DOHH2 (cell line): Measurements from ENCODE around the gene PIP5K1C.

Source experiments
- H3F3A ChIP-seq: fragments of 200-600 bp; sonication (generic), shearing (Covaris generic); 2 replicates; pipeline ENCODE4 v1.6.0; 2016; ENCODE audit warnings: antibody characterized with exemption, mild to moderate bottlenecking; ENCODE audit not compliant: control insufficient read depth, insufficient read depth
- H3K27ac ChIP-seq: fragments of 200-600 bp; sonication (generic); 2 replicates; pipeline ENCODE4 v1.5.1; 2014; ENCODE audit warnings: low read depth, mild to moderate bottlenecking, low read length, moderate library complexity
- H3K27me3 ChIP-seq: fragments of 200-600 bp; sonication (generic); 2 replicates; pipeline ENCODE4 v1.6.1; 2014; ENCODE audit warnings: mild to moderate bottlenecking, low read length, mixed read lengths; ENCODE audit not compliant: control insufficient read depth
- H3K36me3 ChIP-seq: fragments of 200-600 bp; sonication (generic); 2 replicates; pipeline ENCODE4 v1.6.1; 2014; ENCODE audit warnings: mild to moderate bottlenecking, low read length, moderate library complexity, mixed read lengths; ENCODE audit not compliant: control insufficient read depth
- H3K4me1 ChIP-seq: fragments of 200-600 bp; sonication (generic); 2 replicates; pipeline ENCODE4 v1.6.1; 2014; ENCODE audit warnings: mild to moderate bottlenecking, low read length, mixed read lengths; ENCODE audit not compliant: control insufficient read depth
- H3K4me2 ChIP-seq: fragments of 200-600 bp; sonication (generic); 2 replicates; pipeline ENCODE4 v1.6.0; 2014; ENCODE audit warnings: mild to moderate bottlenecking, low read length, moderate library complexity
- H3K4me3 ChIP-seq: fragments of 200-600 bp; sonication (generic); 2 replicates; pipeline ENCODE4 v1.5.1; 2014; ENCODE audit warnings: mild to moderate bottlenecking, low read length, mixed read lengths
- H3K79me2 ChIP-seq: fragments of 200-600 bp; sonication (generic); 2 replicates; pipeline ENCODE4 v1.6.1; 2014; ENCODE audit warnings: mild to moderate bottlenecking, low read length, mixed read lengths; ENCODE audit not compliant: control insufficient read depth
- H3K9me2 ChIP-seq: fragments of 200-600 bp; sonication (generic); replicated peaks from 2 replicates; pipeline ENCODE4 v1.6.1; 2014; ENCODE audit warnings: mild to moderate bottlenecking, low read length, mixed read lengths; ENCODE audit not compliant: control insufficient read depth
- H3K9me3 ChIP-seq: fragments of 200-600 bp; sonication (generic); 2 replicates; pipeline ENCODE4 v1.6.1; 2014; ENCODE audit warnings: antibody characterized with exemption, low read length, mixed read lengths; ENCODE audit not compliant: control insufficient read depth, insufficient read depth
- H4K20me1 ChIP-seq: fragments of 200-600 bp; sonication (generic); 2 replicates; pipeline ENCODE4 v1.6.0; 2014; ENCODE audit warnings: low read depth, mild to moderate bottlenecking, antibody characterized with exemption, low read length, moderate library complexity; ENCODE audit not compliant: control insufficient read depth, insufficient read depth
- CTCF ChIP-seq: fragments of 200-600 bp; sonication (generic); IDR thresholded peaks from one replicate; pipeline ENCODE4 v1.5.1; 2014; ENCODE audit warnings: antibody characterized with exemption, mild to moderate bottlenecking, low read depth, low read length; ENCODE audit not compliant: poor library complexity, severe bottlenecking
- EZH2phosphoT487 ChIP-seq: fragments of 200-600 bp; sonication (generic); IDR thresholded peaks from 2 replicates; pipeline ENCODE4 v1.6.1; 2017; ENCODE audit warnings: borderline replicate concordance, mild to moderate bottlenecking, antibody characterized with exemption, low read length, moderate library complexity, mixed read lengths

Gene PIP5K1C

GRCh38 chr19:3645726-3646125, 54.5 kb downstream of the PIP5K1C start:
- no peak overlapping the region for H3K27ac ChIP-seq
- no peaks in the 10 kb centered on the region for H3F3A ChIP-seq
- H3K36me3 ChIP-seq, result no peaks in the 10 kb centered on the region
- no peaks in the 10 kb centered on the region for H3K27me3 ChIP-seq
- no peaks in the 10 kb centered on the region for H3K9me3 ChIP-seq
- no peaks in the 10 kb centered on the region for H4K20me1 ChIP-seq
- H3K9me2 ChIP-seq, result no peaks in the 10 kb centered on the region
- H3K4me3 ChIP-seq, result no peak overlapping the region
- no peaks in the 10 kb centered on the region for H3K79me2 ChIP-seq
- no peak overlapping the region for H3K4me2 ChIP-seq
- TF ChIP-seq CTCF, result no peak
- TF ChIP-seq EZH2phosphoT487, result no peak
- H3K4me1 ChIP-seq, result no peaks in the 10 kb centered on the region

GRCh38 chr19:3645067-3645396, 55.2 kb downstream of the PIP5K1C start:
- Histone ChIP-seq H3K9me3 (no peaks in the 10 kb centered on the region), H3K79me2 (no peaks in the 10 kb centered on the region), H3K27ac (no peak overlapping the region), H3F3A (no peaks in the 10 kb centered on the region), H3K4me3 (no peak overlapping the region), H3K27me3 (no peaks in the 10 kb centered on the region), H3K36me3 (no peaks in the 10 kb centered on the region), H3K4me1 (no peaks in the 10 kb centered on the region), H4K20me1 (no peaks in the 10 kb centered on the region), H3K4me2 (no peak overlapping the region), H3K9me2 (no peaks in the 10 kb centered on the region)
- TF ChIP-seq CTCF, result no peak
- no peak for TF ChIP-seq EZH2phosphoT487

- no peaks in the 10 kb centered on the region for H4K20me1 ChIP-seq
- no peak overlapping the region for H3K4me2 ChIP-seq
- no peak overlapping the region for H3K4me3 ChIP-seq
- H3K27ac ChIP-seq, result no peak overlapping the region
- H3K36me3 ChIP-seq, result no peaks in the 10 kb centered on the region
- no peaks in the 10 kb centered on the region for H3K27me3 ChIP-seq
- TF ChIP-seq EZH2phosphoT487, result no peak
- no peak for TF ChIP-seq CTCF
- H3K9me3 ChIP-seq, result no peaks in the 10 kb centered on the region
- no peaks in the 10 kb centered on the region for H3K9me2 ChIP-seq
- no peaks in the 10 kb centered on the region for H3K79me2 ChIP-seq
- H3K4me1 ChIP-seq, result no peaks in the 10 kb centered on the region
- no peaks in the 10 kb centered on the region for H3F3A ChIP-seq
Observed at GRCh38 chr19:3644351-3645066, 55.8 kb downstream of the PIP5K1C start.
